Measurements from ENCODE around the gene PSKH1.

- no peak for TF ChIP-seq EZH2 (IDR thresholded peaks at IDR 0.05; ENCODE audit: borderline replicate concordance, low read depth, low read length, poor library complexity, severe bottlenecking)
- no peak for TF ChIP-seq CTCF (conservative IDR thresholded peaks at IDR 0.05; ENCODE audit: low read depth, low read length)
Observed at GRCh38 chr16:67878232-67878631, 14.8 kb upstream of the PSKH1 start.

All from A673 (cell line).